ENCODE results near the gene PPP1R37. TPM values are rescaled to one million over a fixed set of nuclear protein-coding genes. Genes with fewer than 3 reads are reported as not detected.

Gene PPP1R37
- total and polyA plus RNA-seq, 2 of the 8 experiments (the other 6 are each of a cell fraction or from before 2014, with no cell fraction given) = 14.6 to 25.7 TPM

DNA sequence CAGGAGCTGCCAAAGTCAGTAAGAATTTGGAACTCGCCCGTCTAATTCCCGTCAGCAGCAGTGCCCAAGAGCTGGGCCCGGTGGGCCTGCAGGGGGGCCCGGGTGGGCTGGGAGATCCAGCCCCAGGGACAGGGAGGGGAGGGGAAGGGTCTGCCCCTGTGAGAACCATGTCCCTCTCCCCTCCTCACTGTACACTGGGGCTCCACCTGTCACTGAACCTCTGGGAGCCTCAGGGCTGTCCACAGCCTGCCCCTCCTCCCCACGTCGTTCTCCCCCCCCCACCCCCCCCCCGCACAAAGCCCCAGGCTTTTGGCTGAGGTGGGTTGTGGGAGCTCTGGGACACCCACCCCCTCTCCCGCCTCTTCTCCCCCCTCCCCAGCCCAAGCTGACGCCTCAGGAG, 24.9 kb upstream of the PPP1R37 start:
- H4K8ac ChIP-seq (ENCODE audit: extremely low read depth, insufficient read depth, low read length) = no peak overlapping the region
- no peak for TF ChIP-seq HDAC6 (IDR thresholded peaks at IDR 0.05; ENCODE audit: low read depth, low read length)
- no peak for TF ChIP-seq RXRA (IDR thresholded peaks at IDR 0.05; ENCODE audit: insufficient read depth, low read depth, low read length)
- no peak for TF ChIP-seq NANOG (IDR thresholded peaks at IDR 0.05; ENCODE audit: insufficient read depth, low read depth, low read length, poor library complexity, severe bottlenecking)
- no peak for TF ChIP-seq SUZ12 (IDR thresholded peaks at IDR 0.05; ENCODE audit: low read length)
- no peak for TF ChIP-seq EGR1 (IDR thresholded peaks at IDR 0.05; ENCODE audit: borderline replicate concordance, low read depth, low read length)
- TF ChIP-seq RNF2 (IDR thresholded peaks at IDR 0.05; ENCODE audit: borderline replicate concordance, low read depth, low read length, missing control alignments, poor library complexity, severe bottlenecking) = no peak
- no peak for TF ChIP-seq TCF12 (IDR thresholded peaks at IDR 0.05; ENCODE audit: low read depth, low read length)
- no peak for TF ChIP-seq POLR2A (IDR thresholded peaks at IDR 0.05; ENCODE audit: control extremely low read depth in 1 of 2, low read depth in 2 of 2, low read length in 2 of 2)
- TF ChIP-seq SP4 (IDR thresholded peaks at IDR 0.05; ENCODE audit: low read length) = no peak
- TF ChIP-seq JUN (IDR thresholded peaks at IDR 0.05; ENCODE audit: low read depth, low read length) = no peak
- FAIRE-seq = no peak
- H2BK15ac ChIP-seq (ENCODE audit: low read length) = no peak overlapping the region
- no peak overlapping the region for H3K18ac ChIP-seq (ENCODE audit: extremely low read depth, low read length)
- WGBS, 2 experiments (ENCODE audit: extremely low coverage in 1 of 2, insufficient coverage in 1 of 2, insufficient read length in 1 of 2, insufficient replicate concordance in 2 of 2, low coverage in 1 of 2, low lambda C conversion rate in 2 of 2, missing lambda C conversion rate in 1 of 2) = 83% methylated on average over 2 of the region's 10 CpGs; no CpG with 5 or more reads in 1 of the 2 experiments
- no peak overlapping the region for H4K91ac ChIP-seq (replicated peaks; ENCODE audit: insufficient read length, low read length)
- no peak for DNase-seq (ENCODE audit: low read depth in 1 of 2, low spot score in 2 of 2)
- no peak overlapping the region for H2BK12ac ChIP-seq (ENCODE audit: low read depth, low read length)
- peaks cover 0 to 2% of the 10 kb centered on the region in 2 experiments; a peak in 1 of 4 replicates for H3K79me2 ChIP-seq (ENCODE audit: control insufficient read depth in 1 of 2, insufficient read depth in 2 of 2, low read length in 2 of 2)
- no peak overlapping the region for H2AK5ac ChIP-seq (ENCODE audit: low read depth, low read length)
- no peaks in the 10 kb centered on the region; a peak in 1 of 4 replicates for H3K9me3 ChIP-seq (ENCODE audit: insufficient read depth in 2 of 2, low read depth in 1 of 2, low read length in 1 of 2)
- no peak overlapping the region for H3K4me3 ChIP-seq (ENCODE audit: extremely low read depth in 1 of 4, insufficient read depth in 2 of 4, low read depth in 3 of 4, low read length in 4 of 4)
- POLR2A ChIA-PET (ENCODE audit: partially characterized antibody) = interaction anchor here (0.8 to 6.9 kb wide), 6 partner anchors 9 to 85 kb away, joined by 3 to 61 read pairs (median 4); partner anchors contain the start of genes GEMIN7 and ZNF296
- H3K14ac ChIP-seq (ENCODE audit: insufficient read length) = no peak overlapping the region
- no peak overlapping the region; the same call in 1 of the 2 replicates for H2BK5ac ChIP-seq (ENCODE audit: low read depth, low read length)
- no peak overlapping the region for H4K5ac ChIP-seq (ENCODE audit: insufficient read length, low read depth, low read length)
- H3K79me1 ChIP-seq (ENCODE audit: low read depth, low read length) = no peaks in the 10 kb centered on the region
- peaks cover 5 to 10% of the 10 kb centered on the region in 2 experiments for H4K20me1 ChIP-seq (replicated peaks in 1 of 2; ENCODE audit: control insufficient read depth in 1 of 2, insufficient read depth in 2 of 2, low read length in 2 of 2)
- CTCF ChIA-PET (ENCODE audit: partially characterized antibody) = interaction anchor here (0.8 to 1.5 kb wide), 4 partner anchors 8 to 78 kb away, joined by 3 to 5 read pairs (median 4); no protein-coding TSS in a partner anchor
- no peak overlapping the region for H3K27ac ChIP-seq (ENCODE audit: low read depth, low read length)
- no peak overlapping the region for H3K9ac ChIP-seq (replicated peaks in 1 of 4; ENCODE audit: extremely low read depth in 1 of 4, low read depth in 3 of 4, low read length in 3 of 4)
- no peak overlapping the region for H2BK120ac ChIP-seq (replicated peaks; ENCODE audit: low read depth, low read length)
- no peak overlapping the region for H3K4me2 ChIP-seq (ENCODE audit: insufficient read depth in 1 of 2, low read depth in 2 of 2, low read length in 2 of 2)
- no peak overlapping the region for H2BK20ac ChIP-seq (ENCODE audit: low read length)
- H3K4me1 ChIP-seq (replicated peaks in 1 of 4; ENCODE audit: control insufficient read depth in 3 of 4, insufficient read depth in 4 of 4, low read length in 3 of 4) = no peaks in the 10 kb centered on the region
- no peak overlapping the region for H3K4ac ChIP-seq (replicated peaks; ENCODE audit: insufficient read length, low read depth, low read length)
- H2AFZ ChIP-seq (ENCODE audit: low read length) = no peak overlapping the region
- peaks cover 5 to 53% (median 28%) of the 10 kb centered on the region in 4 experiments; a peak in 7 of 8 replicates for H3K36me3 ChIP-seq (ENCODE audit: control insufficient read depth in 2 of 4, insufficient read depth in 4 of 4, low read length in 3 of 4)
- no peak overlapping the region for H3K23ac ChIP-seq (ENCODE audit: insufficient read length)
- H3K27me3 ChIP-seq (replicated peaks in 1 of 4; ENCODE audit: control insufficient read depth in 3 of 4, extremely low read depth in 1 of 4, insufficient read depth in 3 of 4, low read length in 3 of 4) = no peaks in the 10 kb centered on the region
- H3K56ac ChIP-seq (replicated peaks; ENCODE audit: insufficient read length, low read depth, low read length) = no peak overlapping the region
- H3K23me2 ChIP-seq (ENCODE audit: low read depth, low read length) = no peaks in the 10 kb centered on the region
